ENCODE measurements around the gene TCF23.
A peak's percentile ranks its signal among the peaks of the same experiment; 100 is the strongest.
"Not testable (repeated sequence)": the region's sequence is repeated elsewhere in the genome, so short reads cannot be mapped to it uniquely, and the experiment has no call there.

TCF23 gene

DNA sequence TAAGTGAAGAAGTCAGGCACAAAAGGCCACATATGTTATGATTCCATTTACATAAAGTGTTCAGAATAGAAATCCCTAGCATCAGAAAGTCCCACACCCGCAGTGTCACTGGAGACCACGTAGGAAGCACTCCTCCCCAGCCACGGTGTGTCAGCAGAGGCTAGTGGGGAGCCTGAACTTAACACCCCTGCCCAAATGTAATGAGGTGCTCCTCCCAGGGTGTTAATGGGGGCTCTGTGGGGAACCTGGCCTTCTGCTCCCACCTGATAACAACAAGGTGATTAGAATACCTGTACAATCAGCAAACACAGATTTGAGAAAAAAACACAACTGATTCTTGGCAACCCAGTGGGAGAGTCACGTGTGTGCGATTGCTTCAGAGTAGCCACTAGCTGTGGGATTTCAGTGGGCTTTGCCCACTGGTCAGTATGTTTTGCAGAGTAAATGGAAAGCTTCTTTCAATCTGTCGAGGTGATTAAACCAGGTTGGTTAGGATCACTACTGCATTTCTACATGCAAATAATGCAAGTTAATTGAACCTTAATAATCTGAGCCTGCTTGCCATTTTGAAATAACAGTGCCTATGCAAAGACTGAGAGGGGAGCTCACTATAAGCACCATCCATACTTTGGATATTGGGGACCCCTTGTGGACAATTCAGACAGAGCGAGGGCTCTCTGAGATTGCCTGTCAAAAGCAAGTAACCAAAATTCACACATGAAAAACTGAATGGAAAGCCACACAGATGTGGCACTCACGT lies 42.4 kb downstream of the TCF23 start:
- peak in 2 of 5 experiments; percentile 13 to 52 for DNase-seq

- DNase-seq, result no peak
Observed at GRCh38 chr2:27194538-27195354, 45.9 kb downstream of the TCF23 start.

- DNase-seq, result not testable (repeated sequence)
Observed at GRCh38 chr2:27195799-27196198, 47.0 kb downstream of the TCF23 start.

DNA sequence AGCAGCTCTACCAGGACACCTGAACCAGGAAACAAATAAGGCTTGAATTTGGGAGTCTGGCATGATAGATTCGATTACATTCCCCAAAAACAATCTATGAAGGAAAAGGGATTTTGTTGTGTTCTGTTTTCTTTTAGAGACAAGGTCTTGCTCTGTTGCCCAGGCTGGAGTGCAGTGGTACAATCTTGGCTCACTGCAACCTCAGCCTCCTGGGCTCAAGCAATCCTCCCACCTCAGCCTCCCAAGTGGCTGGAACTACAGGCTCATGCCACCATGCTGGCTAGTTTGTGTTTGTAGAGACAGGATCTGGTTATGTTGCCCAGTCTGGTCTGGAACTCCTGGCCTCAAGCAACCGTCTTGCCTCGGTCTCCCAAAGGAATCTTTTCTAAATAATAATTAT lies 49.3 kb downstream of the TCF23 start:
- DNase-seq, result not testable (repeated sequence)

DNA sequence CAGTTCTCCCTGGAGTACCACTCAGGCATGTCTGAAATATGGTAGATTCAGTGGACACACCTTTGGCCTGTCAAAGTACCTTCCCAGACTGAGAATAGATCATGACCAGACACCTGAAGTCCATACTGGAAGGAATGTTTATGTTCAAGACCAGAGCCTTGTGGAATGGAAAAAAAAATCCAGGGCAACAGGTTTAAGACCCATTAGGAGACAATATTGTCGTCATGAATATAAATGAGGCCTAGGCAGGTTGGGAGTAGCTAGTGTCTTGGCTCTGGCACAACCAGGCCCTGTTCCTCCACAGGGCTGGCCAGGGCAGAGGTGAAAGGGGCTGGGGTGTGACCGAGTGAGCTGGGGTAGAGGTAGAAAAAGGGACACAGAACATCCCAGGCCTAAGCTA lies 49.8 kb downstream of the TCF23 start:
- no peak for DNase-seq

DNA sequence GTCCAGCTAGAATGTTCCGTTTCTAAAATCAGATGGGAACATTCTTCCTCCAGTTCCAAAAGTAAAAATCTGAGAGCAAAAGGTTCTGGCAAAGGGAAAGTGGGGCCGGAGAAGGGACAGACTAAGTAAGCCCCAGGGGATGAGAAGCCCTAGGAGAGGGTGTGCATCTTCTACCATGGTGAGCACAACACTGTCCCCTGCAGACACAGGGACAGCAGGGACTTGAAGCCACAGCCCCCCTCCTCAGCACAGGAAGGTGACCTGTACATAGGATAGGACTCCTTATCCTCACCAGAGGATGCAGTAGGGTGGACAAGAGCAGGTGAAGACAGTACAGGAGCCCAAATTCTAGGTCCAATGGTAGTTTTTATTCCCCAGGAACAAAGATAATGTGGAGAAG lies 50.4 kb downstream of the TCF23 start:
- no peak for DNase-seq

DNA sequence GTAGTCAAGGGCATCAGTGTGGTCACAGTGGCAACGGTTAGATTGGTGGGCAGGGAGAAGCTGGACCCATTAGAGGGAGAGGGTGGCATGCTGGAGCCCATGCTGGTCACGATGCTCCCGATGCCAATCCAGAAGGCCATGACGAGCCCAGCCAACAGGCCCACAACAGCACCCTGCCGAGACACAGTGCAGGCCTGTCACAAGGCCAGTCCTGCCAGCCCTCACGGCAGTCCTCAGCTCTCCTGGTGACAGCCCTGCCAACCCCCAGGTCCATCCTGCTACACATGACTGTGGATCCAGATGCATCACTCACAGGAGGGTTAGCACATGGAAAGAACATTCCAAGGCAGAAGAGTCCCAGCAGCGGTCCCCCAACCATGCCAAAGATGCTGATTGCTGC lies 52.9 kb downstream of the TCF23 start:
- DNase-seq, result no peak

- no peak for DNase-seq
Observed at GRCh38 chr2:27202854-27203253, 54.0 kb downstream of the TCF23 start.

GRCh38 chr2:27203741-27204140 lies 54.9 kb downstream of the TCF23 start:
- DNase-seq, result no peak

- peak in 1 of 5 experiments; percentile 19 for DNase-seq
Observed at GRCh38 chr2:27204566-27204965, 55.8 kb downstream of the TCF23 start.

DNA sequence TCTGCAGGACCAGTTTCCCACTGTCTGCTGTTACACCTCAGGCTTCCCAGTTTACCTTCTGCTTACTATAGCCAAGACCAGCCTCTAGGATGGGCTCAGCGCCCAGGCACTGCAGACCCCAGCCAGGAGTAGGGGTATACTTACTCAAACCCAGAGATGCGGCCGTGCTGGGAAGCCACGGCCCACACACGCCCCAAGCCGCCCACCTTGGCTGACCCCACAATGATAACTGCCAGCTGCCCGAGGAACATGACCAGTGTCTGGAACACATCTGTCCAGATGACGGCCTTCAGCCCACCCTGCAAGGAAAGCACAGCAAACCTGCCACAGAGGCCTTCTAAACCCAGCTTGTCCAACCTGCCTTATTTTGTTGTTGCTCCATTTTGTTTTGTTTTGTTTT lies 56.4 kb downstream of the TCF23 start:
- no peak for DNase-seq

GRCh38 chr2:27206346-27206745 lies 57.5 kb downstream of the TCF23 start:
- DNase-seq, result no peak

All from T-helper 2 cell (primary cell).